ENCODE measurements around the gene CFAP91. TPM values are rescaled to one million over a fixed set of nuclear protein-coding genes. Genes with fewer than 3 reads are reported as not detected.
"Not testable (repeated sequence)": the region's sequence is repeated elsewhere in the genome, so short reads cannot be mapped to it uniquely, and the experiment has no call there.

The CFAP91 gene
- total RNA-seq, 1 donor from 2014 or later, result 19.9 TPM

DNA sequence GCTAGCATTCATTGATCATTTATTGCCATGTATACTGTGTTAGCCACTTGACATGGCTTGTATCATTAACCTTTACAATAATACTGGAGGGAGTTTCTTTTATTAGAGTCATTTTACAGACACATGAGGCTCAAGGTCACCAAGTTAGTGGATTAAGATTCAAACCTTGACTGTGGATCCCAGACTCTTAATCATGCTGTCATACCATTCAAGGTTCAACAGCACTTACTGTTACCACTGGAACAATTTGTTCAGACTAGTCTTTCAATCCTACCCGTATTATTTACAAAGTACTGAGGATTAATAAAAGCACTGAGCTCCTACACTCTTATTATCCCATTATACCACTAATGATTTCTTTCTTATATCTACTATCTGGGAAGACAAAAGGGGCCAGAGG, 26.8 kb upstream of the CFAP91 start:
- H3K27ac Mint-ChIP-seq, result no peak overlapping the region
- no peak overlapping the region for H3K27ac ChIP-seq

GRCh38 chr3:119676771-119677640, 25.8 kb upstream of the CFAP91 start, which contains the start of gene COX17:
COX17 (minus strand) TSS chr3:119677406; CDS start chr3:119677310, 96 bp downstream.
- DNase-seq (ENCODE audit: low spot score), result peak; percentile 93
- Histone ChIP-seq H3F3A (ENCODE audit: low read depth) (no peaks in the 10 kb centered on the region), H2AFZ (replicated peaks) (peak within 1 kb of the TSS; percentile 90), H3K79me2 (ENCODE audit: low read depth) (peaks cover 20% of the 10 kb centered on the region), H3K4me3 (peak within 1 kb of the TSS; percentile 80), H3K36me3 (peaks cover 14% of the 10 kb centered on the region), H3K4me1 (peaks cover 10% of the 10 kb centered on the region), H3K27ac (peak within 1 kb of the TSS; percentile 38), H3K9me3 (ENCODE audit: low read depth) (no peaks in the 10 kb centered on the region), H4K20me1 (ENCODE audit: low read depth) (no peaks in the 10 kb centered on the region), H3K9ac (peak within 1 kb of the TSS; percentile 37), H3K4me2 (peak within 1 kb of the TSS; percentile 92), H3K27me3 (no peaks in the 10 kb centered on the region)
- TF ChIP-seq CTCF (IDR thresholded peaks at IDR 0.05), result no peak
- no peak for TF ChIP-seq EZH2phosphoT487 (IDR thresholded peaks at IDR 0.05)
- no peak for TF ChIP-seq EZH2 (IDR thresholded peaks at IDR 0.05)
- Mint-ChIP-seq H3K27ac (peak within 1 kb of the TSS; percentile 70), H3K9me3 (no peaks in the 10 kb centered on the region), H3K4me1 (peaks cover 21% of the 10 kb centered on the region), H3K4me3 (peak within 1 kb of the TSS; percentile 96), H3K36me3 (peaks cover 8% of the 10 kb centered on the region), H3K27me3 (ENCODE audit: insufficient read depth, low read depth) (peaks cover 5% of the 10 kb centered on the region)

More for the DNA sequence above, 26.8 kb upstream of the CFAP91 start:
- Histone ChIP-seq H4K20me1 (ENCODE audit: low read depth) (no peaks in the 10 kb centered on the region), H3K36me3 (peaks cover 16% of the 10 kb centered on the region), H3K4me2 (peak overlapping the region; percentile 92), H3K9me3 (ENCODE audit: low read depth) (no peaks in the 10 kb centered on the region), H3F3A (ENCODE audit: low read depth) (no peaks in the 10 kb centered on the region), H3K9ac (peak overlapping the region; percentile 37), H3K27me3 (no peaks in the 10 kb centered on the region), H3K4me3 (peak overlapping the region; percentile 80), H2AFZ (replicated peaks) (no peak overlapping the region), H3K79me2 (ENCODE audit: low read depth) (peaks cover 20% of the 10 kb centered on the region), H3K4me1 (peaks cover 10% of the 10 kb centered on the region)
- Mint-ChIP-seq H3K27me3 (ENCODE audit: insufficient read depth, low read depth) (peaks cover 2% of the 10 kb centered on the region), H3K9me3 (no peaks in the 10 kb centered on the region), H3K36me3 (peaks cover 9% of the 10 kb centered on the region), H3K4me1 (peaks cover 21% of the 10 kb centered on the region), H3K4me3 (peak overlapping the region; percentile 96)
- DNase-seq (ENCODE audit: low spot score), result no peak
- TF ChIP-seq CTCF (IDR thresholded peaks at IDR 0.05) (no peak), EZH2 (IDR thresholded peaks at IDR 0.05) (no peak), EZH2phosphoT487 (IDR thresholded peaks at IDR 0.05) (no peak)

- Histone ChIP-seq H3K79me2 (ENCODE audit: low read depth) (peaks cover 20% of the 10 kb centered on the region), H3K9me3 (ENCODE audit: low read depth) (no peaks in the 10 kb centered on the region), H3K27me3 (no peaks in the 10 kb centered on the region), H3K4me2 (peak overlapping the region; percentile 92), H3K4me1 (peaks cover 10% of the 10 kb centered on the region), H3K4me3 (peak overlapping the region; percentile 80), H3K36me3 (peaks cover 8% of the 10 kb centered on the region), H3F3A (ENCODE audit: low read depth) (no peaks in the 10 kb centered on the region), H3K9ac (no peak overlapping the region), H2AFZ (replicated peaks) (peak overlapping the region; percentile 90), H4K20me1 (ENCODE audit: low read depth) (no peaks in the 10 kb centered on the region), H3K27ac (no peak overlapping the region)
- DNase-seq (ENCODE audit: low spot score), result no peak
- H3K27me3 Mint-ChIP-seq (ENCODE audit: insufficient read depth, low read depth), result peaks cover 5% of the 10 kb centered on the region
- no peak for TF ChIP-seq CTCF (IDR thresholded peaks at IDR 0.05)
- no peak for TF ChIP-seq EZH2 (IDR thresholded peaks at IDR 0.05)
- no peak for TF ChIP-seq EZH2phosphoT487 (IDR thresholded peaks at IDR 0.05)
- peaks cover 6% of the 10 kb centered on the region for H3K36me3 Mint-ChIP-seq
- peak overlapping the region; percentile 96 for H3K4me3 Mint-ChIP-seq
- peak overlapping the region; percentile 70 for H3K27ac Mint-ChIP-seq
- H3K9me3 Mint-ChIP-seq, result no peaks in the 10 kb centered on the region
- H3K4me1 Mint-ChIP-seq, result peaks cover 21% of the 10 kb centered on the region
These were observed 25.2 kb upstream of the CFAP91 start for GRCh38 chr3:119677641-119677934.

- H3K27me3 ChIP-seq; H3K9me3 Mint-ChIP-seq; H3K4me3 ChIP-seq; H3K4me2 ChIP-seq; H3K27ac ChIP-seq; DNase-seq (ENCODE audit: low spot score); H3K27ac Mint-ChIP-seq; H3K27me3 Mint-ChIP-seq (ENCODE audit: insufficient read depth, low read depth); H3F3A ChIP-seq (ENCODE audit: low read depth); H3K9me3 ChIP-seq (ENCODE audit: low read depth); H4K20me1 ChIP-seq (ENCODE audit: low read depth); H3K9ac ChIP-seq; H3K36me3 Mint-ChIP-seq; H3K36me3 ChIP-seq; H3K4me3 Mint-ChIP-seq; H2AFZ ChIP-seq (replicated peaks): not testable (repeated sequence)
- H3K4me1 ChIP-seq, result peaks cover 10% of the 10 kb centered on the region
- peaks cover 20% of the 10 kb centered on the region for H3K79me2 ChIP-seq (ENCODE audit: low read depth)
- peaks cover 21% of the 10 kb centered on the region for H3K4me1 Mint-ChIP-seq
These were observed 24.6 kb upstream of the CFAP91 start for GRCh38 chr3:119678209-119678608.

Data from neural progenitor cell (in vitro differentiated cells).